Measurements from ENCODE around the gene PPP1R3D.

Gene PPP1R3D

DNA sequence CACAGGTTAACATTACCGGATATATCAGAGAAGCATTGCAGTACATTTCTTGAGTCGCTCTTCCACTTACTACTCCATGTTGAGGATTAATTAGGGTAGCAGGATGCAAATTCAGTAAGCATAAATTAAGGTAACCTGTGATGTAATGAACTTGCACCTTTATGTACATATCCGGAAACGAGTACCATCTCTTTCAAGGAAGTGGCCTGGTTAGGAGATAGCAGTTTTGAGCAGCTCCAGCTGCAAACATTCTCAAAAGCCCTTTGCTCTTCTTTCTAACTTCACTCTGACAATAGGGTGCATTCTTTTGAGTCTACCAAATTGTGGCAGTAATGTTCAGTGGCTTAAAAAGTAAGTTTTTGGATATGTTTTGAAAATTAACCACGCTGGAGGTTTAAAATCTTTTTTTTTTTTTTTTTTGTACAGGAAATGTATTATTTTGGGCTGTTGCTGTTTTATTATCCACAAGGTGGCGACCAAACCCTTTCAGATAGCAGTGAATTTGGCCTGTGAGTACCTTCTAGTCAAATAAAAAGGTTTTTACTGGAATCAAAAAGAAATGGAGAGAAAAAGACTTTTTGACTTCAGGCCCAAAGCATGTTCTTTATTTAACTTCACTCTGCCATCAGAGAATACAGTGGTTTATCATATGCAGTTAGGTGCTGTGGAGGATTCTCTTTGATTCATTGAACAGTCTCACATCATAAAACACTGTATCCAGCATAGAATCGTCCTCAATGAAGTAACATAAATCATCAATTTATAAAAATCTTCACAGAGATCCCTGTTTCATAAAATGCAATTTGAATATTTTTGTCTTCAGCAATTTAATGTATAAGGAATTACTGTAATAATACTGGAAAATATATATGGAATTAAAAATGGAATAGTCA is 9.0 kb upstream of the PPP1R3D start:
- H4K20me1 ChIP-seq (ENCODE audit: insufficient read depth, low read length) = no peaks in the 10 kb centered on the region
- no peaks in the 10 kb centered on the region for H3K36me3 ChIP-seq (replicated peaks; ENCODE audit: insufficient read depth, low read length)
- H3K4me1 ChIP-seq (ENCODE audit: low read length) = peaks cover 13% of the 10 kb centered on the region
- H3K9me2 ChIP-seq (replicated peaks; ENCODE audit: insufficient read depth, low read length) = no peaks in the 10 kb centered on the region
- no peaks in the 10 kb centered on the region for H3K9me3 ChIP-seq (replicated peaks; ENCODE audit: insufficient read depth, low read length)
- no peak overlapping the region for H3K4me3 ChIP-seq (ENCODE audit: low read length)
- no peaks in the 10 kb centered on the region for H3K27me3 ChIP-seq (replicated peaks; ENCODE audit: insufficient read depth, low read length)
- no peak overlapping the region for H3K9ac ChIP-seq (ENCODE audit: low read length)
- peak overlapping the region; percentile 44 for H3K4me2 ChIP-seq (ENCODE audit: low read depth, low read length)
- no peak overlapping the region for H2AFZ ChIP-seq (ENCODE audit: low read length)
- peak overlapping the region; percentile 35; the same call in 1 of the 2 replicates for H3K27ac ChIP-seq (ENCODE audit: low read length)
- TF ChIP-seq, protein P1, sequence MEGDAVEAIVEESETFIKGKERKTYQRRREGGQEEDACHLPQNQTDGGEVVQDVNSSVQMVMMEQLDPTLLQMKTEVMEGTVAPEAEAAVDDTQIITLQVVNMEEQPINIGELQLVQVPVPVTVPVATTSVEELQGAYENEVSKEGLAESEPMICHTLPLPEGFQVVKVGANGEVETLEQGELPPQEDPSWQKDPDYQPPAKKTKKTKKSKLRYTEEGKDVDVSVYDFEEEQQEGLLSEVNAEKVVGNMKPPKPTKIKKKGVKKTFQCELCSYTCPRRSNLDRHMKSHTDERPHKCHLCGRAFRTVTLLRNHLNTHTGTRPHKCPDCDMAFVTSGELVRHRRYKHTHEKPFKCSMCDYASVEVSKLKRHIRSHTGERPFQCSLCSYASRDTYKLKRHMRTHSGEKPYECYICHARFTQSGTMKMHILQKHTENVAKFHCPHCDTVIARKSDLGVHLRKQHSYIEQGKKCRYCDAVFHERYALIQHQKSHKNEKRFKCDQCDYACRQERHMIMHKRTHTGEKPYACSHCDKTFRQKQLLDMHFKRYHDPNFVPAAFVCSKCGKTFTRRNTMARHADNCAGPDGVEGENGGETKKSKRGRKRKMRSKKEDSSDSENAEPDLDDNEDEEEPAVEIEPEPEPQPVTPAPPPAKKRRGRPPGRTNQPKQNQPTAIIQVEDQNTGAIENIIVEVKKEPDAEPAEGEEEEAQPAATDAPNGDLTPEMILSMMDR (IDR thresholded peaks at IDR 0.05; ENCODE audit: low read length) = peak; percentile 61
- TF ChIP-seq EZH2 (optimal IDR thresholded peaks at IDR 0.05; ENCODE audit: low read depth, low read length) (no peak), EZH2phosphoT487 (IDR thresholded peaks at IDR 0.05; ENCODE audit: low read length) (no peak)
- H3K79me2 ChIP-seq (ENCODE audit: low read length) = no peaks in the 10 kb centered on the region
- DNase-seq = peak; percentile 56
- peaks cover 13% of the 10 kb centered on the region for H3F3A ChIP-seq (ENCODE audit: insufficient read depth, low read length)

DNA sequence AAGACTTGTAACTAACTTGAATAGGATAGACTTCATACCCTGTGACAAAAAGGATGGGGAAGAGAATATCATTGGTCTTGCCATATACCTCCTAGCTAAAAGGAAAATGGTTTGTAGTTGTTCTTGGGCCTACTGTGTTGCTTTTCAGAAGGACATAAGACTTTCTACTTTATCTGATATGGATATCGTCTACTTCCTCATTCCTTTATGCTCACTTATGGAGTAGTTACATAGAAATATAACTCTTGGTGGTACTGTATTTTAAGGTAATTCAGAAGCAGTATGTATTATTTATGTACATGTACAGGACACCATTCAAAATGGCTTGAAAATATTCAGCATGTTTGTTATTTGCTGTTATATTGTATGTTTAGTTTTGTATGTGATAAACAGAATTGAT is 8.1 kb upstream of the PPP1R3D start:
- DNase-seq = no peak
- no peaks in the 10 kb centered on the region for H3K79me2 ChIP-seq (ENCODE audit: low read length)
- H3K27me3 ChIP-seq (replicated peaks; ENCODE audit: insufficient read depth, low read length) = no peaks in the 10 kb centered on the region
- peaks cover 5% of the 10 kb centered on the region for H3K36me3 ChIP-seq (replicated peaks; ENCODE audit: insufficient read depth, low read length)
- H3K4me1 ChIP-seq (ENCODE audit: low read length) = peaks cover 13% of the 10 kb centered on the region
- no peak for TF ChIP-seq EZH2phosphoT487 (IDR thresholded peaks at IDR 0.05; ENCODE audit: low read length)
- TF ChIP-seq, protein P1 (IDR thresholded peaks at IDR 0.05; ENCODE audit: low read length) = no peak
- TF ChIP-seq EZH2 (optimal IDR thresholded peaks at IDR 0.05; ENCODE audit: low read depth, low read length) = no peak
- H3K9ac ChIP-seq (ENCODE audit: low read length) = no peak overlapping the region
- H4K20me1 ChIP-seq (ENCODE audit: insufficient read depth, low read length) = no peaks in the 10 kb centered on the region
- H2AFZ ChIP-seq (ENCODE audit: low read length) = no peak overlapping the region
- no peak overlapping the region for H3K4me2 ChIP-seq (ENCODE audit: low read depth, low read length)
- peak overlapping the region; percentile 35; the same call in 1 of the 2 replicates for H3K27ac ChIP-seq (ENCODE audit: low read length)
- no peaks in the 10 kb centered on the region for H3K9me2 ChIP-seq (replicated peaks; ENCODE audit: insufficient read depth, low read length)
- H3F3A ChIP-seq (ENCODE audit: insufficient read depth, low read length) = peaks cover 13% of the 10 kb centered on the region
- H3K4me3 ChIP-seq (ENCODE audit: low read length) = no peak overlapping the region
- H3K9me3 ChIP-seq (replicated peaks; ENCODE audit: insufficient read depth, low read length) = no peaks in the 10 kb centered on the region

DNA sequence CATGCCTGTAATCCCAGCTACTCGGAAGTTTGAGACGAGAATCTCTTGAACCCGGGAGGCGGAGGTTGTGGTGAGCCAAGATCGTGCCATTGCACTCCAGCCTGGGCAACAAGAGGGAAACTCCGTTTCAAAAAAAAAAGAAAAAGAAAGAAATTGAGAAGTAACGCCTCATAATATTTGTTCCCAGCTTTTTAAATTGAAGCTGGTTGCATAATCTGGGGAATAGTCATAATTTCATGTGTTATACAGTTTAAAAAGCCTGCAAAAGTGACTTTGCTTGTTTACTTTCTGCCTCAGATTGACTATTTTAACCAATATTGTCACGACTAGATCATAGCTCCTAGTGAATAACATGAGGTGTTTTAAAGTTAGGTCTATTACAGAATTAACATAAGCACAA is 7.3 kb upstream of the PPP1R3D start:
- Histone ChIP-seq H3K9me3 (replicated peaks; ENCODE audit: insufficient read depth, low read length) (no peaks in the 10 kb centered on the region), H3K4me1 (ENCODE audit: low read length) (peaks cover 13% of the 10 kb centered on the region), H3K4me2 (ENCODE audit: low read depth, low read length) (no peak overlapping the region), H3K9me2 (replicated peaks; ENCODE audit: insufficient read depth, low read length) (no peaks in the 10 kb centered on the region), H3K27me3 (replicated peaks; ENCODE audit: insufficient read depth, low read length) (no peaks in the 10 kb centered on the region), H4K20me1 (ENCODE audit: insufficient read depth, low read length) (no peaks in the 10 kb centered on the region), H2AFZ (ENCODE audit: low read length) (no peak overlapping the region), H3K27ac (ENCODE audit: low read length) (no peak overlapping the region), H3K79me2 (ENCODE audit: low read length) (no peaks in the 10 kb centered on the region), H3K9ac (ENCODE audit: low read length) (no peak overlapping the region), H3F3A (ENCODE audit: insufficient read depth, low read length) (peaks cover 13% of the 10 kb centered on the region), H3K36me3 (replicated peaks; ENCODE audit: insufficient read depth, low read length) (peaks cover 5% of the 10 kb centered on the region), H3K4me3 (ENCODE audit: low read length) (no peak overlapping the region)
- TF ChIP-seq EZH2 (optimal IDR thresholded peaks at IDR 0.05; ENCODE audit: low read depth, low read length) (no peak), EZH2phosphoT487 (IDR thresholded peaks at IDR 0.05; ENCODE audit: low read length) (no peak)
- TF ChIP-seq, protein P1 (IDR thresholded peaks at IDR 0.05; ENCODE audit: low read length) = no peak
- DNase-seq = no peak

All from MM.1S (cell line).